HUES64 (cell line): ENCODE data around the gene CNTN4.

Experiments used
- H3K27ac ChIP-seq: 2 replicates; pipeline ENCODE4 v1.7.0; 2013; ENCODE audit warnings: low read depth, low read length, inconsistent platforms
- H3K27me3 ChIP-seq: 2 replicates; pipeline ENCODE4 v1.6.1; 2013; ENCODE audit warnings: mild to moderate bottlenecking, low read length; ENCODE audit not compliant: insufficient read depth
- H3K36me3 ChIP-seq: 2 replicates; pipeline ENCODE4 v1.6.1; 2013; ENCODE audit warnings: mild to moderate bottlenecking, low read length; ENCODE audit not compliant: insufficient read depth
- H3K4me1 ChIP-seq: 2 replicates; pipeline ENCODE4 v1.6.1; 2013; ENCODE audit warnings: mild to moderate bottlenecking, low read length, moderate library complexity; ENCODE audit not compliant: insufficient read depth
- H3K4me3 ChIP-seq: 2 replicates; pipeline ENCODE4 v1.5.1; 2013; ENCODE audit warnings: mild to moderate bottlenecking, low read length, moderate library complexity
- H3K9ac ChIP-seq: 2 replicates; pipeline ENCODE4 v1.6.1; 2013; ENCODE audit warnings: mild to moderate bottlenecking, low read depth, low read length
- H3K9me3 ChIP-seq: 2 replicates; pipeline ENCODE4 v1.6.1; 2013; ENCODE audit warnings: low read depth, low read length; ENCODE audit not compliant: insufficient read depth
- WGBS: fragments of 150-250, 120-280 bp; methylation state at CpG from one replicate; pipeline ENCODE4 v1.1.7; 2013; ENCODE audit warnings: missing lambda C conversion rate; 5-methylcytosine and 5-hydroxymethylcytosine counted together

Gene CNTN4

DNA sequence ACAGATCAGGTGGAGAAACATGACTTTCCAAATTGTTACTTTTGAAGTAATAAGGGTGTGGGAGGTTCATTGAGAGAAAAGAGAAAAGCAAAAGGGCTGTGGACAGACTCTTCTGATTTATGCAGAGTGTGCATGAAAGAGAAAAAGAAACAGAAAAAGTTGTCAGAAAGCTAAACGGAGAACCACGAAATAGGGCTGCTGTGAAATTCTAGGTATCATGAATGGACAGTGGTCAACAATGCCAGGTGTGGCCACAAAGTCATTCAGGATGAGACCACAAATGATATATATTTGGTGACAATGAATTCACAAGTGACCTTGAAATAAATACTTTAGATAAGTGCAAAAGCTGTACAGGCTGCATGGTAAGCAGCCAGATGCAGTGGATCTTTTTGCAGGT lies 841.4 kb downstream of the CNTN4 start:
- H3K4me3 ChIP-seq, result no peak overlapping the region
- H3K27ac ChIP-seq, result no peak overlapping the region
- 95% methylated on average over 2 of the region's 2 CpGs for WGBS

DNA sequence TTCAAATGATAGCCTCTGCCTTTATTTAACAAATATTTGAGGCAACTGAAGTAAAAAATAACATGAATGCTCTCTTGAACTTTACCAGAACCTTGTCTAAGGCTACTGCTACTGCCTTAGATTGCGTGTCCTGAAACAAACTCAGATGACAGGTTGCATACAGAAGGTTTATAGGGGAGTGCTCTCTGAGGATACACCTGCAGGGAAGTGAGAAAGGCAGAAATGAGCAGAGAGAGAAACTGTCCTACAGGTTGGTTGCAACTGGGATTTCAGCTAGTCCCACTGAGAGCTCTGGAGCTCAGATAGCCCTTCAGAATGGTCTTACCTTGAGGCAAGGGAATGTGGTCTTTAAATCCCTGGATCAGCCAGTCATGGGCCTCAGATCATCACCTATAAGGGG lies 846.0 kb downstream of the CNTN4 start:
- WGBS, result 89% methylated on average over 1 of the region's 1 CpG
- H3K4me1 ChIP-seq, result no peaks in the 10 kb centered on the region
- no peaks in the 10 kb centered on the region for H3K36me3 ChIP-seq
- H3K9me3 ChIP-seq, result no peaks in the 10 kb centered on the region
- no peak overlapping the region for H3K4me3 ChIP-seq
- no peak overlapping the region for H3K27ac ChIP-seq
- H3K27me3 ChIP-seq, result no peaks in the 10 kb centered on the region
- no peak overlapping the region for H3K9ac ChIP-seq

More for the DNA sequence above, 841.4 kb downstream of the CNTN4 start:
- Histone ChIP-seq H3K9ac (no peak overlapping the region), H3K36me3 (no peaks in the 10 kb centered on the region), H3K9me3 (no peaks in the 10 kb centered on the region), H3K4me1 (no peaks in the 10 kb centered on the region), H3K27me3 (no peaks in the 10 kb centered on the region)

DNA sequence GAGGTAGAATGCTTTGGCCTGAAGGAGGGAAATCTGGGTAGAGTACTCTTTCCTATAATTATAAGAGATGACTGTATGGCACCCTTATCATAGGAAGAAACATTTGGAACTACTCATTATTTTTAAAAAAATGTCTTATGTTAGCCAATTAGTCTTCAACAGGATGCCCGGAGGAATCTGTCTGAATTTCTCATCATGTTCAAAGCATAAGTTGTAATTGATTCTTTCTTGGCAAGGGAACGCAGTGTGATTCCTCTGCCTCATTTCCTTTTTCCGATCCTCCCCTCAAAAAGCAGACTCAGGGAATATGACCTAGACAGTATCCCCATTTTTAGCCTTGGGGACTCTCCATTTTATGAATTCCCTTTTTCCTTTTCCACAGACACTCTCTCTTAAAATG lies 846.5 kb downstream of the CNTN4 start:
- H3K27ac ChIP-seq, result no peak overlapping the region
- H3K36me3 ChIP-seq, result no peaks in the 10 kb centered on the region
- 95% methylated on average over 3 of the region's 3 CpGs for WGBS
- no peak overlapping the region for H3K4me3 ChIP-seq
- H3K27me3 ChIP-seq, result no peaks in the 10 kb centered on the region
- no peaks in the 10 kb centered on the region for H3K4me1 ChIP-seq
- no peak overlapping the region for H3K9ac ChIP-seq
- H3K9me3 ChIP-seq, result no peaks in the 10 kb centered on the region

DNA sequence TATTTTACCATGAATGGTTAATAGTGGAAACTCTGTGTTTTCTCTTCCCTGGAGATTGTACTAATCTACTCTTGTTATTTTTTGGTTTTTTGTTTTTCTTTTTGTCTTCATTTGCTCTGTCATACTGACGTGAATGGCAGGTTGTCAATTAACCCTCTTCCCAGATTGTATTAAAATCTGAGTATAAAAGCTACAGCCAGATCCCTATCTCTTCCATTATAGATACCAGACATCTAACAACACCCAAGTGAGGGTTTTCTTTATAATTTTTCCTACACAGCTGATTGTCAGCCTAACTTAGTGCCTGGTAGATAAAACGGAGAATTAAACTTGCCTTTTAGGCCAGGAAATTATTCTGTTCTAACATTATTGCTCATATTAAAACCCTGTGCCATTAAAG lies 848.9 kb downstream of the CNTN4 start:
- no peak overlapping the region for H3K9ac ChIP-seq
- H3K36me3 ChIP-seq, result no peaks in the 10 kb centered on the region
- H3K4me3 ChIP-seq, result no peak overlapping the region
- H3K9me3 ChIP-seq, result no peaks in the 10 kb centered on the region
- no peaks in the 10 kb centered on the region for H3K4me1 ChIP-seq
- H3K27me3 ChIP-seq, result no peaks in the 10 kb centered on the region
- no peak overlapping the region for H3K27ac ChIP-seq
- WGBS, result 100% methylated on average over 1 of the region's 2 CpGs

DNA sequence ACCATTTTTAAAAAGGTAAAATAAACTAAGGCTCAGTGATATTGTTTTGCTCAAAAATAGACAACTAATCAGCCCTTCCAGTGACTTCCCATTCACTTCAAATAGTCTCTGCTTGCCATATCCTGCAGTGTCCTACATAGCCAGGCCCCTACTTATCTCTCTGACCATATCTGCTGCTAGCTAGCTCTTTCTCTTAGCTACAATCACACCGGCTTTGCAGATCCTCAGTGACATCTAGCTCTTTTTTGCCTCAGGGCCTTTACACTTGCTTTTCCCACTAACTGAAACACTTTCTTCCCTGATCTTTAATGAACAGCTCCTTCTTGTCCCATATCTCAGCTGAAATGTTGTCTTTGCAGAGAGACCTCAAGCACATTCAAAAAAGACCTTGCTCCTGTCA lies 850.2 kb downstream of the CNTN4 start:
- no peaks in the 10 kb centered on the region for H3K36me3 ChIP-seq
- no peak overlapping the region for H3K9ac ChIP-seq
- H3K4me3 ChIP-seq, result no peak overlapping the region
- WGBS, result 86% methylated on average over 1 of the region's 1 CpG
- no peaks in the 10 kb centered on the region for H3K9me3 ChIP-seq
- no peaks in the 10 kb centered on the region for H3K4me1 ChIP-seq
- H3K27me3 ChIP-seq, result no peaks in the 10 kb centered on the region
- H3K27ac ChIP-seq, result no peak overlapping the region

DNA sequence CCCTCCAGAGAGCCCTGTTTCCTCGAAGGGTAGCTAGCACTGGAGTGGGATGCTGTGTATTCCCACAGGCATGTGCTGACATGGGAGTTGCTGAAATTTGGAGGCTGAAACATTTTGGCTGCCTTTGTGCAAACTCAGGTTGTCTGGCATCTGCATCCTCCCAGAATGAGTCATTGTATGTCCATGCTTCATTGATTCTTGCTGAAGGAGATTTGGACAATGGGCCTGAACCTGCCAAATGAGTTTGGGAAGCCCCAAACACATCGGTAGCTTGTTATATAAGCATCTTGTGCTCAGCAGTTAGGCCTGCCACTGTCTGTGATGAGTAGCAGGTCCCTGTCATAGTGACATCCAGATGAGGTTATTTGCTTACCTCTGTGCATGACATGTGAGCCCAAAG lies 851.5 kb downstream of the CNTN4 start:
- Histone ChIP-seq H3K9me3 (no peaks in the 10 kb centered on the region), H3K9ac (no peak overlapping the region), H3K27ac (no peak overlapping the region), H3K27me3 (no peaks in the 10 kb centered on the region), H3K36me3 (no peaks in the 10 kb centered on the region), H3K4me1 (no peaks in the 10 kb centered on the region), H3K4me3 (no peak overlapping the region)
- 91% methylated on average over 2 of the region's 2 CpGs for WGBS

DNA sequence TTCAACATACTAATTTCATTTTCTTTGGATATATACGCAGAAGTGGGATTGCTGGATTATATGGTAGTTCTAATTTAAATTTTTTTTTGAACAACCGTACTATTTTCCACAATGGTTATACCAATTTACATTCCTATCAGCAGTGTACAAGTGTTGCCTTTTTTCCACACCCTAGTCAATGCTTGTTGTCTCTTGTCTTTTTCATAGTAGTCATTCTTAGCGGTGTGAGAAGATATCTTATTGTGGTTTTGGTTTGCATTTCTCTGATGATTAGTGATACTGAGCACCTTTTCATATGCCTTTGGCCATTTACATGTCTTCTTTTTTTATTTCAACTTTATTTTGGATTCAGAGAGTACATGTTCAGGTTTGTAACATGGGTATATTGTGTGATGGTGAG lies 858.4 kb downstream of the CNTN4 start:
- H3K36me3 ChIP-seq, result no peaks in the 10 kb centered on the region
- 86% methylated on average over 2 of the region's 3 CpGs for WGBS
- no peak overlapping the region for H3K4me3 ChIP-seq
- peaks cover 13% of the 10 kb centered on the region for H3K4me1 ChIP-seq
- H3K9ac ChIP-seq, result no peak overlapping the region
- H3K27me3 ChIP-seq, result no peaks in the 10 kb centered on the region
- no peak overlapping the region for H3K27ac ChIP-seq
- no peaks in the 10 kb centered on the region; the same call in 1 of the 2 replicates for H3K9me3 ChIP-seq

DNA sequence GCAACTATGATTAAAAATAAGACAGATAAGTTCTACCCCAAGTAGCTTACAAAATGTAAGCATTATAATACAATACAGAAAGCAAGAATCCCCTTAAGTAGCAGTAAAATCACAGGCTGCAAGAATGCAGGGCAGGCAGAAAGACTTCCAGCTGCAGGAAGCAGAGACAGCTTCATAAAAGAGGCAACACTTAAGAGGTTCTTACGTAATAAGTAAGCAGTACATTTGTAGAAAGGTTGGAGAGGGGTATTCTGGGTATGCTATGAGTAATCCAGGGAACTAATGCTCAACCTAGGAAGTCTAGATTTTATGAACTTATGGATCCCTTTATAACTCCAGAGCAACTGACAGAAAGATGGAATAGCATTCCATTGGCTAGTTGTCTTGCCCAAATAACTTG lies 859.9 kb downstream of the CNTN4 start:
- Histone ChIP-seq H3K4me3 (no peak overlapping the region), H3K36me3 (no peaks in the 10 kb centered on the region), H3K9ac (no peak overlapping the region), H3K27ac (no peak overlapping the region), H3K27me3 (no peaks in the 10 kb centered on the region), H3K4me1 (peaks cover 26% of the 10 kb centered on the region), H3K9me3 (no peaks in the 10 kb centered on the region; the same call in 1 of the 2 replicates)
- WGBS, result 94% methylated on average over 1 of the region's 1 CpG

DNA sequence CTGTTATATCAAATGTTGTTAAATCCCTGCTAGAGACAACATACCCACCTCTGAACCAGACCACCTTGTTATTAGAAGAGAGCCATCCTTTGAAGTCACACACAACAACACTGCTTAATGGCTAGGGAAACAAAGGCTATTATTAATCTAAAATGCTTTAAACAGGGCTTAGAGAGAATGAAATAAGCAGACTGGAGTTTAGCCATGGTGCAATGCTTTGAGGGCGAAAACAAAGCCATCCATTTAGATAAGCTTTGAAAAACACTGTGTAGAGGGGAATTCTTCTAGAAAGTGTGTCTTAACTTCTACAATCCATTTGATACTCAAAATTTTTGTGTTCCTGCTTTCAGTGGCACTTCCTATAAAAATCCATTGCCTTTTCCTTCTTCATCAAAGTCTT lies 862.9 kb downstream of the CNTN4 start:
- WGBS, result 100% methylated on average over 1 of the region's 1 CpG
- Histone ChIP-seq H3K4me3 (no peak overlapping the region), H3K36me3 (no peaks in the 10 kb centered on the region), H3K9ac (no peak overlapping the region), H3K27ac (no peak overlapping the region), H3K9me3 (no peaks in the 10 kb centered on the region; the same call in 1 of the 2 replicates), H3K27me3 (no peaks in the 10 kb centered on the region), H3K4me1 (peaks cover 26% of the 10 kb centered on the region)

DNA sequence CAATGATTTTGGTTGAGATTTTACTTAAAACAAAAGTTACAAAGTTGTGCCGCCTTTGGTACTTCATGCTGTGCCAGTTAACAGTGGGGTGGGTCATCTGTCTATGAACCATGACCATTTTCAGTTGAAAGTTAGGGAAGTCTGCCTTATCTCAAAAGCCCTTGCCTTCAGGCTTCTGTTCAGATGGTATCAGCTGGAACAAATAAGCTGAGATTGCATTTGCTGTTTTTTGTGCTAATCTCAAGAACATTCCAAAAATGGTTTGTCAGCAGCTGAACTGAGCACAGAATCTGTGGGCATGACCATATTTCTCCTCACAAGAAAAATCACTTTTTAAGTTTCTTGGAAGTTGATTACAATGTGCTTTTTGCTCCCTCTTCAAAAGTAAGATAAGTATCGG lies 869.2 kb downstream of the CNTN4 start:
- no peak overlapping the region for H3K4me3 ChIP-seq
- no peaks in the 10 kb centered on the region for H3K9me3 ChIP-seq
- H3K27me3 ChIP-seq, result no peaks in the 10 kb centered on the region
- WGBS, result 91% methylated on average over 2 of the region's 2 CpGs
- H3K36me3 ChIP-seq, result no peaks in the 10 kb centered on the region
- no peak overlapping the region for H3K27ac ChIP-seq
- H3K9ac ChIP-seq, result no peak overlapping the region
- peaks cover 6% of the 10 kb centered on the region; the same call in 1 of the 2 replicates for H3K4me1 ChIP-seq

DNA sequence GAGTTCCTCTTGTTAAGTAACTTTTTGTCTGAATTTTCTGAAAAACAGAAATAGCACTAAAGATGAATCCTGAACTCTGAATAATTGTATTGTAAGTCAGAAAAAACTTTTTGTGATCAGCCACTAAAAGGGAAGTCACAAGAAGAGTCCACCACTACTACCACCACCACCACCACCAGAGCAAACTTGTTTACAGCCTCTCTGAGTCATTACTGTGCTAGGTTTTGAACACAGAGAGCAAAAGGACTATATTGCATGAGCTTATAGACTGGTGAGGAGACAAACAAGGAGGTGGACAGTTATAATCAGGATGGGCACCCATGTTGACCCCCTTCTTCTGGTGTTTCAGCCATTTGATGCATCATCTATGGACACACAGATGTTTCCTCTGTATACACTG lies 869.8 kb downstream of the CNTN4 start:
- H3K9me3 ChIP-seq, result no peaks in the 10 kb centered on the region
- H3K27ac ChIP-seq, result no peak overlapping the region
- H3K4me1 ChIP-seq, result no peaks in the 10 kb centered on the region
- H3K27me3 ChIP-seq, result no peaks in the 10 kb centered on the region
- no peaks in the 10 kb centered on the region for H3K36me3 ChIP-seq
- H3K9ac ChIP-seq, result no peak overlapping the region
- H3K4me3 ChIP-seq, result no peak overlapping the region

DNA sequence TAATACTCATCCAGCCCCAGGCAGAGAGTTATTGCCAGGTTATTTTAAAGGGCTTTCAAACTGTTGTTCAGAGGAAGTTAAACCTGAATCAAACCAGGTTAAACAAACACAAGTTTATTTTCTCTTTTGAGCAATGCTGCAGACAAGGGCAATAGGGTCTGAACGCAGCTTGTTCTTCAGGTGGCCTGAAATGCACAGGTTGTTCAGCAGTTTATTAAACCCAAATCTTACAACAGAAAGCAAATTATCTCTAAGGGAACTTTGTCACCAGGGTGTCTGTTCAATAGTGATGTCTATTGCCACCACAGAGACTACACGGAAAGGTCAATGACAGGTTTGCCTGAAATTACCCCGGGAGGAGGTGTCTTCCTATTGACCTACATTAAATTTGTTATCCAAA lies 877.5 kb downstream of the CNTN4 start:
- no peaks in the 10 kb centered on the region for H3K9me3 ChIP-seq
- peaks cover 21% of the 10 kb centered on the region for H3K4me1 ChIP-seq
- no peak overlapping the region for H3K9ac ChIP-seq
- H3K27ac ChIP-seq, result no peak overlapping the region
- H3K36me3 ChIP-seq, result no peaks in the 10 kb centered on the region
- no peaks in the 10 kb centered on the region for H3K27me3 ChIP-seq
- no peak overlapping the region for H3K4me3 ChIP-seq
- 93% methylated on average over 3 of the region's 3 CpGs for WGBS
